H9 (cell line): ENCODE measurements around the gene NUDT4. TPM values are rescaled to one million over a fixed set of nuclear protein-coding genes. Genes with fewer than 3 reads are reported as not detected.

Source experiments
- DNase-seq: peaks from one replicate; pipeline ENCODE4 v3.0.0-alpha.2; 2017
- H2AFZ ChIP-seq: one replicate; pipeline ENCODE4 v1.6.1; 2013; ENCODE audit warnings: mild to moderate bottlenecking, low read length, control low read depth, moderate library complexity
- H2AK5ac ChIP-seq: 2 replicates; pipeline ENCODE4 v1.6.1; 2013; ENCODE audit warnings: low read length, control low read depth, mixed read lengths; ENCODE audit not compliant: insufficient read length
- H2BK120ac ChIP-seq: one replicate; pipeline ENCODE4 v1.6.1; 2013; ENCODE audit warnings: low read depth, mild to moderate bottlenecking, low read length, control low read depth, inconsistent platforms; ENCODE audit not compliant: poor library complexity, severe bottlenecking
- H2BK12ac ChIP-seq: 2 replicates; pipeline ENCODE4 v1.6.1; 2013; ENCODE audit warnings: low read length, control low read depth, mixed read lengths, low read depth; ENCODE audit not compliant: insufficient read length
- H2BK15ac ChIP-seq: 2 replicates; pipeline ENCODE4 v1.6.1; 2013; ENCODE audit warnings: low read depth, low read length, control low read depth
- H2BK20ac ChIP-seq: one replicate; pipeline ENCODE4 v1.6.1; 2013; ENCODE audit warnings: low read depth, mild to moderate bottlenecking, low read length, control low read depth, inconsistent platforms; ENCODE audit not compliant: poor library complexity, severe bottlenecking
- H2BK5ac ChIP-seq: 2 replicates; pipeline ENCODE4 v1.6.1; 2013; ENCODE audit warnings: low read length, control low read depth, mixed read lengths; ENCODE audit not compliant: insufficient read length
- H3K14ac ChIP-seq: 2 replicates; pipeline ENCODE4 v1.6.1; 2013; ENCODE audit warnings: low read length, control low read depth; ENCODE audit not compliant: insufficient read depth
- H3K18ac ChIP-seq: 2 replicates; pipeline ENCODE4 v1.6.1; 2013; ENCODE audit warnings: low read depth, mild to moderate bottlenecking, mixed read lengths, low read length, control low read depth; ENCODE audit not compliant: insufficient read length
- H3K23ac ChIP-seq: 2 replicates; pipeline ENCODE4 v1.6.1; 2013; ENCODE audit warnings: low read length, control low read depth, mixed read lengths, low read depth; ENCODE audit not compliant: insufficient read length
- H3K23me2 ChIP-seq: 2 replicates; pipeline ENCODE4 v1.6.1; 2013; ENCODE audit warnings: low read depth, mild to moderate bottlenecking, mixed read lengths, low read length, control low read depth; ENCODE audit not compliant: insufficient read length, poor library complexity, severe bottlenecking
- H3K27ac ChIP-seq: 2 replicates; pipeline ENCODE4 v1.5.1; 2013; ENCODE audit warnings: low read length, control low read depth, mixed read lengths, low read depth; ENCODE audit not compliant: insufficient read length
- H3K27me3 ChIP-seq: 2 replicates; pipeline ENCODE4 v1.6.1; 2013; ENCODE audit warnings: low read length, control low read depth, inconsistent platforms; ENCODE audit not compliant: insufficient read depth
- H3K4ac ChIP-seq: 2 replicates; pipeline ENCODE4 v1.6.1; 2013; ENCODE audit warnings: low read depth, mild to moderate bottlenecking, control low read depth, inconsistent platforms, low read length, moderate library complexity
- H3K4me1 ChIP-seq: 2 replicates; pipeline ENCODE4 v1.6.1; 2013; ENCODE audit warnings: low read length, control low read depth, inconsistent platforms; ENCODE audit not compliant: insufficient read depth
- H3K4me2 ChIP-seq: 2 replicates; pipeline ENCODE4 v1.6.1; 2013; ENCODE audit warnings: low read length, control low read depth, mixed read lengths; ENCODE audit not compliant: insufficient read length, insufficient read depth
- H3K56ac ChIP-seq: 2 replicates; pipeline ENCODE4 v1.6.1; 2013; ENCODE audit warnings: low read depth, mild to moderate bottlenecking, mixed read lengths, low read length, control low read depth; ENCODE audit not compliant: insufficient read length
- H3K79me1 ChIP-seq: 2 replicates; pipeline ENCODE4 v1.6.1; 2013; ENCODE audit warnings: low read depth, mild to moderate bottlenecking, moderate library complexity, low read length, control low read depth, inconsistent platforms; ENCODE audit not compliant: insufficient read depth, poor library complexity, severe bottlenecking
- H3K79me2 ChIP-seq: 2 replicates; pipeline ENCODE4 v1.6.1; 2013; ENCODE audit warnings: low read length, control low read depth, inconsistent platforms; ENCODE audit not compliant: insufficient read depth
- H3K9ac ChIP-seq: 2 replicates; pipeline ENCODE4 v1.6.1; 2013; ENCODE audit warnings: low read length, control low read depth, mixed read lengths; ENCODE audit not compliant: insufficient read length; ENCODE audit errors: extremely low read depth
- H3K9me3 ChIP-seq: one replicate; pipeline ENCODE4 v1.6.1; 2013; ENCODE audit warnings: low read depth, low read length, inconsistent platforms; ENCODE audit not compliant: control insufficient read depth
- H3T11ph ChIP-seq: one replicate; pipeline ENCODE4 v1.6.1; 2013; ENCODE audit warnings: mild to moderate bottlenecking, low read length, control low read depth, inconsistent platforms
- H4K20me1 ChIP-seq: one replicate; pipeline ENCODE4 v1.6.1; 2013; ENCODE audit not compliant: control insufficient read depth, insufficient read length, insufficient read depth
- H4K5ac ChIP-seq: 2 replicates; pipeline ENCODE4 v1.6.1; 2013; ENCODE audit warnings: low read depth, mild to moderate bottlenecking, mixed read lengths, low read length, control low read depth; ENCODE audit not compliant: insufficient read length
- H4K8ac ChIP-seq: replicated peaks from 2 replicates; pipeline ENCODE4 v1.6.1; 2013; ENCODE audit warnings: low read length, control low read depth, mixed read lengths, low read depth; ENCODE audit not compliant: insufficient read length
- H4K91ac ChIP-seq: 2 replicates; pipeline ENCODE4 v1.6.1; 2013; ENCODE audit warnings: low read depth, mild to moderate bottlenecking, moderate library complexity, mixed read lengths, low read length, control low read depth; ENCODE audit not compliant: insufficient read length
- H3K27ac Mint-ChIP-seq, 3 experiments: 2 replicates in 2 of 3; 3 replicates in 1 of 3; pipeline ENCODE4 v1.8.0; 2020 to 2021; ENCODE audit warnings: mixed read lengths in 3 of 3, mild to moderate bottlenecking in 1 of 3, moderate library complexity in 1 of 3
- H3K27me3 Mint-ChIP-seq: 2 replicates; pipeline ENCODE4 v1.8.0; 2021; ENCODE audit warnings: low read depth, mild to moderate bottlenecking, moderate library complexity, mixed read lengths
- H3K36me3 Mint-ChIP-seq, 3 experiments: 2 replicates in 2 of 3; 3 replicates in 1 of 3; pipeline ENCODE4 v1.8.0; 2020 to 2021; ENCODE audit warnings: low read depth in 3 of 3, mixed read lengths in 3 of 3; ENCODE audit not compliant: insufficient read depth in 1 of 3
- H3K4me1 Mint-ChIP-seq, 2 experiments: 2 replicates each; pipeline ENCODE4 v1.8.0; 2020; ENCODE audit warnings: mixed read lengths in 2 of 2
- H3K4me3 Mint-ChIP-seq, 2 experiments: 2 replicates in 1 of 2; 3 replicates in 1 of 2; pipeline ENCODE4 v1.8.0; 2020 to 2021; ENCODE audit warnings: mild to moderate bottlenecking in 2 of 2, mixed read lengths in 2 of 2, moderate library complexity in 1 of 2
- H3K9me3 Mint-ChIP-seq, 2 experiments: 2 replicates in 1 of 2; 3 replicates in 1 of 2; pipeline ENCODE4 v1.8.0; 2020; ENCODE audit warnings: mild to moderate bottlenecking in 2 of 2, mixed read lengths in 2 of 2, moderate library complexity in 1 of 2
- WGBS: extraction: QIAGEN DNeasy Blood & Tissue Kit; methylation state at CpG from one replicate; pipeline ENCODE4 v1.1.7; 2013; ENCODE audit warnings: missing lambda C conversion rate, low lambda C conversion rate, mixed read lengths; ENCODE audit not compliant: insufficient read length; ENCODE audit errors: extremely low coverage; 5-methylcytosine and 5-hydroxymethylcytosine counted together
- total RNA-seq: library from RNA; stranded (reverse); gene quantifications from 2 replicates; pipeline ENCODE4 v1.2.1, GENCODE V29; 2021
- TF ChIP-seq, protein P1 (sequence below): fragments of 200-600 bp; sonication (generic); conservative IDR thresholded peaks from 3 replicates; pipeline ENCODE4 v1.8.0; 2021; ENCODE audit warnings: antibody characterized with exemption, mild to moderate bottlenecking

The NUDT4 gene
- total RNA-seq, 1 experiment from 2014 or later = 40.6 TPM

GRCh38 chr12:93390031-93390430, 12.3 kb downstream of the NUDT4 start:
- no peak overlapping the region for H2AFZ ChIP-seq
- H3K27me3 ChIP-seq = no peaks in the 10 kb centered on the region
- H3K23me2 ChIP-seq = no peaks in the 10 kb centered on the region
- H4K20me1 ChIP-seq = no peaks in the 10 kb centered on the region
- H3K18ac ChIP-seq = no peak overlapping the region
- no peak overlapping the region for H3K4me3 Mint-ChIP-seq
- H3K27ac Mint-ChIP-seq = no peak overlapping the region
- DNase-seq = no peak
- H4K8ac ChIP-seq = no peak overlapping the region
- H2BK12ac ChIP-seq = no peak overlapping the region
- peaks cover 10 to 15% of the 10 kb centered on the region in 2 experiments; a peak in 3 of 4 replicates for H3K4me1 Mint-ChIP-seq
- no peak overlapping the region for H3K23ac ChIP-seq
- H3K79me2 ChIP-seq = peaks cover 26% of the 10 kb centered on the region; the same call in 1 of the 2 replicates
- H2BK15ac ChIP-seq = no peak overlapping the region
- H3K9me3 Mint-ChIP-seq = no peaks in the 10 kb centered on the region
- no peak overlapping the region for H3K4ac ChIP-seq
- no peak overlapping the region for H3K27ac ChIP-seq
- H4K91ac ChIP-seq = no peak overlapping the region
- H3K36me3 Mint-ChIP-seq = peaks cover 10 to 21% (median 16%) of the 10 kb centered on the region in 3 experiments; a peak in 6 of 7 replicates
- peaks cover 6% of the 10 kb centered on the region for H3K79me1 ChIP-seq
- no peak overlapping the region for H2BK5ac ChIP-seq
- no peak overlapping the region for H3K4me2 ChIP-seq
- H2BK20ac ChIP-seq = no peak overlapping the region
- H3K56ac ChIP-seq = no peak overlapping the region
- H3K4me1 ChIP-seq = no peaks in the 10 kb centered on the region
- no peak overlapping the region for H2AK5ac ChIP-seq
- H2BK120ac ChIP-seq = no peak overlapping the region
- H3K9me3 ChIP-seq = no peaks in the 10 kb centered on the region
- TF ChIP-seq, protein P1, sequence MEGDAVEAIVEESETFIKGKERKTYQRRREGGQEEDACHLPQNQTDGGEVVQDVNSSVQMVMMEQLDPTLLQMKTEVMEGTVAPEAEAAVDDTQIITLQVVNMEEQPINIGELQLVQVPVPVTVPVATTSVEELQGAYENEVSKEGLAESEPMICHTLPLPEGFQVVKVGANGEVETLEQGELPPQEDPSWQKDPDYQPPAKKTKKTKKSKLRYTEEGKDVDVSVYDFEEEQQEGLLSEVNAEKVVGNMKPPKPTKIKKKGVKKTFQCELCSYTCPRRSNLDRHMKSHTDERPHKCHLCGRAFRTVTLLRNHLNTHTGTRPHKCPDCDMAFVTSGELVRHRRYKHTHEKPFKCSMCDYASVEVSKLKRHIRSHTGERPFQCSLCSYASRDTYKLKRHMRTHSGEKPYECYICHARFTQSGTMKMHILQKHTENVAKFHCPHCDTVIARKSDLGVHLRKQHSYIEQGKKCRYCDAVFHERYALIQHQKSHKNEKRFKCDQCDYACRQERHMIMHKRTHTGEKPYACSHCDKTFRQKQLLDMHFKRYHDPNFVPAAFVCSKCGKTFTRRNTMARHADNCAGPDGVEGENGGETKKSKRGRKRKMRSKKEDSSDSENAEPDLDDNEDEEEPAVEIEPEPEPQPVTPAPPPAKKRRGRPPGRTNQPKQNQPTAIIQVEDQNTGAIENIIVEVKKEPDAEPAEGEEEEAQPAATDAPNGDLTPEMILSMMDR = no peak
- H3K14ac ChIP-seq = no peak overlapping the region
- no peak overlapping the region for H3K9ac ChIP-seq
- no peaks in the 10 kb centered on the region for H3K27me3 Mint-ChIP-seq
- WGBS = no CpG with 5 or more reads among the region's 5 CpGs
- H4K5ac ChIP-seq = no peak overlapping the region
- H3T11ph ChIP-seq = no peak overlapping the region
